MV-4-11 (cell line): ENCODE data around the gene PTGER1.
"Not testable (repeated sequence)": the region's sequence is repeated elsewhere in the genome, so short reads cannot be mapped to it uniquely, and the experiment has no call there.

ENCODE experiments used
- DNase-seq: peaks from one replicate; lab custom pipeline; 2025; lab: John Stamatoyannopoulos, UW

Gene PTGER1

DNA sequence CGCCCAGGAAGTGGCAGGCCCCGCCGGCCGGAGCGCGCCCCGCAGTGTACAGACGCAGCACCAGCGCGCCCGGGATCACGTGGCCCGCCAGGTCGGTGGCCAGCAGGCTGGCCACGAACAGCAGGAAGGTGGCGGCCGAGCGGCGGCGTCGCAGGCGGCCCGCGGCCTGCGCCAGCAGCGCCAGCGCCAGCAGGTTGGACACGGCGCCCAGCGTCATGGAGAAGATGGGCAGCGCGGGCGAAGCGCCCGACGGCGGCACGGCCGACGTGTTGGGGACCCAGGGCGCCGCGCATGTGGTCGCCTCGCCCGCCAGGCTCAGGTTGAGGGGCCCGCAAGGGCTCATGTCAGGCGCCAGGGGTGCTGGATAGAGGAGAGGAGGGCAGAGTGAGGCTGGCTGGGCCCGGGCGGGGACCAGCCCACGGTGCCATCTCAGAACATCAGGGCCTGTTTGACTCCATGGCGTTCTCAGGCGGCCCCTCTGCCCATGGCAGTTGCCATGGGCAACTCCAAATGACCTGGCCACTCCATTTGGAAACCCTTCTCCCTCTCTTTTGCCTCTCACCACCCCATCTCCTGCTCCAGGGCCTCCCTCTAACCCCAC, 1.1 kb downstream of the PTGER1 start:
- no peak for DNase-seq

DNA sequence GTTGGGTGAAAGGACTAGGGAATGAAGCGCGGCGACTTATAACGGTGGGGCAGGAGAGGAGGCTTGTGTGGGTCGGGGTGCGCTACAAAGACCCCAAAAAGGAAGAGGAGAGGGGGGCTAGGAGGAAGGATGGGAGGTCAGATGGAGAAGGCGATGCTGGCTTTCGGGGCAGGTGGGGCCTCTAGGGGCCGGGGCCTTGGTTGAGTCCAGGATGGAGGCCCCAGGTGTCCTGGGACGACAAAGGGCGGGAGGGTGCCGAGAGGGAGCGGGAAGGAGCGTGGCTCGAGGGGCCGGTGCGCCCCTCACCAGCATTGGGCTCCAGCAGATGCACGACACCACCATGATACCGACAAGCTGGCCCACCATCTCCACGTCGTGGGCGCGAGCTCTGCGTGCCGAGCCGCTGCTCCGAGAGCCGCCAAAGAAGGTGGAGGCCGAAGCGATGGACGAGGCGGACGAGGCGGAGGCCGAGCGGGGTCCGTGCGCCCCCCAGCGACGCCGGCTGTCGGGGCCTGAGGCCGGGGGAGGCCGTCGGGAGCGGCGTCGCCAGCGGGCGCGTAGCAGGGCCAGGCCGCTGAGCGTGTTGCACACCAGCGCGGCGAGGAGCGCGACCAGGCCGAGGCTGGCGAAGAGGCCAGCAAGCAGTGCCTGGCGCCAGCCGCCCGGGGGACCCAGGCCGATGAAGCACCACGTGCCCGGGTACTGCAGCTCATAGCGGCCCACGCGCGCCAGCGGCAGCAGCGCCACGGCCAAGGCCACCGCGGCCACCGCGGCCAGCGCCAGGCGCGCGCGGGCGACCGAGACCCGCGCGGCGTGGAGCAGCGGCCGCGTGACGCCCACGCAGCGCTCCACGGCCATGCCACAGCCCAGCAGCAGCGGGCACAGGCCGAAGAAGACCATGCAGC, 1.8 kb downstream of the PTGER1 start:
- no peak for DNase-seq

DNA sequence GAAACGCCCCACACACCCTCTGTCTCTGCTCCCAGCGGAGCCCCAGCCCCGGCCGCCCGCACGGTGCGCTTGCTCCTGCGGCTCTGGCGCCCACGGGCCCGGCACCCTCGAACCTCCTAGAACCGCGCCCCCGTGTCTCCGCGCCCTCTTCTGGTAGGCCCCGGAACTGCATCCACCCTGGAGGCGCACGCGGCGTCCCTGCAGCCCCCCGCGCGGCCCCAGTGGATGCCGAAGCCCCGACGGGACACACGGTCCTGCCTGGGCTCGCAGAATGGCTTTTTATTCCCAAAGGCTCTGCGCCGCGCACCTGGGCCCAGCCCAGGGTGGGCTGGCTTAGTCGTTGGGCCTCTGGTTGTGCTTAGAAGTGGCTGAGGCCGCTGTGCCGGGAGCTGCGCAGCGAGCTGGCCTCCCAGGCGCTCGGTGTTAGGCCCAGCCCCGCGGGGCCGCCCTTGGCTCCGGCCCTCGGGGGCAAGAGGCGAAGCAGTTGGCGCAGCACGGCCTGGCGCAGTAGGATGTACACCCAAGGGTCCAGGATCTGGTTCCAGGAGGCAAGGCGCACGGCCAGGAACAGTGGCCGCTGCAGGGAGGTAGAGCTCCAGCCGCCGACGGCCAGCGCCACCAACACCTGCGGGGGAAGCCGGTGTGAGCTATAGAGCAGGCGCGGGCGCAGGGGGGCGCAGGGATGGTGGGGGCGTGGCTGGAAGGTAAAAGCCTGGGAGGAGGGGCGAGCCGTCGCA, 2.8 kb downstream of the PTGER1 start:
- DNase-seq, result peak; percentile 44

DNA sequence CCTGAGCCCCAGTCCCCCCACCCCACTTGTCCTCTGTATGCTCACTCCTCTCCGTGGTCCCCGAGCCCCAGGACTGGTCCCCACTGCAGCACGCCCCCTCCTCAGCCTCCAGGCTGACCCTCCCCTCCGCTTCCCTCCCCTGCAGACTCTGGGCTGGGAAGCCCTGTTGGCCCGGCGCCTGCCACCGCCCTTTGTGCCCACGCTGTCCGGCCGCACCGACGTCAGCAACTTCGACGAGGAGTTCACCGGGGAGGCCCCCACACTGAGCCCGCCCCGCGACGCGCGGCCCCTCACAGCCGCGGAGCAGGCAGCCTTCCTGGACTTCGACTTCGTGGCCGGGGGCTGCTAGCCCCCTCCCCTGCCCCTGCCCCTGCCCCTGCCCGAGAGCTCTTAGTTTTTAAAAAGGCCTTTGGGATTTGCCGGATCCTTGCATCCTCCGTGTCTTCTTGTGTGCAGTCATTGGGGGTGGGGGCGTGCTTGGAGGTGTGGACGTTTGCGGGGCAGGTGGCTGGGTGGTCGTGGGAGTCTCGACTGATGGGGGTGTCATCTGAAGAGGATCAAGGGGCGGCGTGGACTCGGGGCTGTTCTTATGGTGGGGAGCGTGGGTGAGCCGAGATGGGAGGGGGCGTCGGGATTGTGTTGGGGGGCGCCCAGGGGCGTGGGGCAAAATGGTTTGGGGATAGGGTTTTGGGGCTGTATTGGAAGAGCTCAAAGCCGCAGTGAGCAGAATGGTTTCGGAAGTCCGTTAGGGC, 3.5 kb downstream of the PTGER1 start:
- DNase-seq, result no peak

DNA sequence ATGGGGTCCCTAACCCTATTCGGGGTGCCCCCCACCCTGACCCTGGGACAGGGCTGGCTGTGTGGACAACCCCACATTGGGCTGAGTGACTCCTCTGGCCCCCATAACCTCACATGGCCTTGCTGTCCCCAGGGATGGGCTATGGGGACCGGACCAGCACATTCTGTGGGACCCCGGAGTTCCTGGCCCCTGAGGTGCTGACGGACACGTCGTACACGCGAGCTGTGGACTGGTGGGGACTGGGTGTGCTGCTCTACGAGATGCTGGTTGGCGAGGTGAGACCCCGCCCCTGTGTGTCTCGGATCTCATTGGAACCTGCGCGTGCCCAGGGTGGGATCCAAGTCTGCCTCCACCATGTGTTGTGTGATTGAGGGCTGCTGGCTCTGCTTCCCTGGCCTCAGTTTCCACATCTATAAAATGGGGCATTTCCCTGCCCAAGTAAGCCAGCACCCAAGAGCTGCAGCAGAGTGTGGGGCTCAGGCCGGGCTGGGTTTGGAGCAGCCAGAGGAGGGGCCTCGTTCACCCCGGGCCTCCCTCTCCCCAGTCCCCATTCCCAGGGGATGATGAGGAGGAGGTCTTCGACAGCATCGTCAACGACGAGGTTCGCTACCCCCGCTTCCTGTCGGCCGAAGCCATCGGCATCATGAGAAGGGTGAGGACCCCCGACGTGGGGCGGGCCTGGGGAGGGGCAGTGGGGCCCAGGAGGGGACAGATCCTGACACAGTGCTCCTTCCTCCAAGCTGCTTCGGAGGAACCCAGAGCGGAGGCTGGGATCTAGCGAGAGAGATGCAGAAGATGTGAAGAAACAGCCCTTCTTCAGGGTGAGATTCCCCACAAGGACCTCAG, 4.9 kb downstream of the PTGER1 start:
- no peak for DNase-seq

DNA sequence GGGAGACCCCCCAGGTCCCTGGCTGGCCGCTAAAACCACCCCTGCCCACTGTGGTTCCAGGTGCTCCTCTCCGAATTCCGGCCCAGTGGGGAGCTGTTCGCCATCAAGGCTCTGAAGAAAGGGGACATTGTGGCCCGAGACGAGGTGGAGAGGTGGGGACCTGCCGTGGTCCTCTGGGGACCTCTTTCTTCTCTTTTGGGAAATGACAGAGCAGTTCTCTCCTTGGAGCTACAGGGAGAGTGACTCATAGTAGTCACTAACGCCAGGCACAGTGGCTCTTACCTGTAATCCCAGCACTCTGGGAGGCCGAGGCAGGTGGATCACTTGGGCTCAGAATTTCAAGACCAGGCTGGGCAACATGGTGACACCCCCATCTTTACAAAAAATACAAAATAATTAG, 7.3 kb downstream of the PTGER1 start:
- DNase-seq, result no peak

DNA sequence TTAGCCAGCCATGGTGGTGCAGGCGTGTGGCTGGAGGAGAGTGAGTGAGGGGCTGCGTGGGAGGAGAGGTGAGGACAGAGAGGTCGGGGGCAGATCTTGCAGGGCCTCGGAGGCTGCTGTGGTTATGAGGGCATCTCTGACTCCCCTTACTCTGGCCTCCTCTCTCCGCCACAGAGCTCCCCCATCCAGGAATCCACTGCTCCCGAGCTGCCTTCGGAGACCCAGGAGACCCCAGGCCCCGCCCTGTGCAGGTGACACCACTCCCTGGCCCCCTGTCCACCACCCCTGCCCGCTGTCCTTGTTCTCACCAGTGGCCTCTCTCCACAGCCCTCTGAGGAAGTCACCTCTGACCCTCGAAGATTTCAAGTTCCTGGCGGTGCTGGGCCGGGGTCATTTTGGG, 7.8 kb downstream of the PTGER1 start:
- DNase-seq, result no peak

DNA sequence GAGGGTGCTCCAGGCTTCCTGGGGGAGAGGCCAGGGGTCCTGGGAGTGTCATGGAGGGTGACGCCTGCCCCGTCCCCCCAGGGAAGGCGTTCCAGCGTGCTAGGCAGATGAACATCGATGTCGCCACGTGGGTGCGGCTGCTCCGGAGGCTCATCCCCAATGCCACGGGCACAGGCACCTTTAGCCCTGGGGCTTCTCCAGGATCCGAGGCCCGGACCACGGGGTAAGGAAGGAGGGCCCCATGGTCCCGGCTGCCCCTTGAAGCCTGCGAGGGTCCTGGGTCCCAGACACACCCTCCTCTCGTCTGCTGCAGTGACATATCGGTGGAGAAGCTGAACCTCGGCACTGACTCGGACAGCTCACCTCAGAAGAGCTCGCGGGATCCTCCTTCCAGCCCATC, 11.4 kb downstream of the PTGER1 start:
- DNase-seq, result no peak

DNA sequence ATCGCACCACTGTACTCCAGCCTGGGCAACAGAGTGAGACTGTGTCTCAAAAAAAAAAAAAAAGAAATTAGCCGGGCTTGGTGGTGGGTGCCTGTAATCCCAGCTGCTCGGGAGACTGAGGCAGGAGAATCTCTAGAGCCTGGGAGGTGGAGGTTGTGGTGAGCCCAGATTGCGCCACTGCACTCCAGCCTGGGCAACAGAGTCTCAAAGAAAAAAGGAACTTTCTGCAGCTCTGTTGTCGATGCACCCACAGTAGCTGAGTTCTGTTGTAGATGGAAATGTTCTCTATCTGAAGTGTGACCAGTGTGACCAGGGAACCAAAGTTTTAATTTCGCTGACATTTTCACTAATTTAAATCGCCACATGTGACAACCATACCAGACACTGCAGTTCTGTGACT, 12.8 kb downstream of the PTGER1 start:
- DNase-seq, result peak; percentile 65

DNA sequence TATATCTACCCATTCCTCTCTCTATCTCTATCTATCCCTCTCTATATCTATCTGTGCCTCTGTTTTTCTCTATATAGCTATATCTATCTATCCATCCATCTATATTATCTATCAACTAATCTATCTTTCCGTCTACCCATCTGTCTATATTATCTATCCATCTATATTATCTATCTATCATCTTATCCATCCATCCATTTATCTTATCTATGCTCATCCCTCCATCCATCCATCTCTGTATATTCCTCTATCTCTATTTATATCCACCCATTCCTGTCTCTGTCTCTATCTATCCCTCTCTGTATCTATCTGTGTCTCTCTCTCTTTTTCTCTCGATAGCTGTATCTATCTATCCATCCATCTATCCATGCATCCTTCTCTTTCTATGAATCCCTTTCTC, 14.2 kb downstream of the PTGER1 start:
- DNase-seq, result no peak

DNA sequence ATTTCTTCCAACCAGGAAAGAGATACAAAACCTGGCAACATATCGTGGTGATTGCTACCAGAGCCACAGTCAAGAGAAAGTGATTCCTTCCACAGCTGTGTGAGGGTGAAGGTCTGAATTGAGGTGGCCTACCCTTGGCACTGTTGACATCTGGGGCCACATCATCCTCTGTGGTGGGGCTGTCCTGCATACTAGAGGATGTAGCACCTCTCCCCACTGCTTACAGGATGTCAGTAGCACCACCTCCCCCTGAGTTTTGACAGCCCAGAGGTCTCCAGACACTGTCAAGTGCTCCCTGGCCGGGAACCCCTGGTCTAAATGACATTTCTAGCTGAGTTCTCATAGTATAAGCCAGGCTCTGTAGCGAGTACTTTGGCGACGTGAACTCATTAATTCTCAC, 15.5 kb downstream of the PTGER1 start:
- DNase-seq, result no peak

DNA sequence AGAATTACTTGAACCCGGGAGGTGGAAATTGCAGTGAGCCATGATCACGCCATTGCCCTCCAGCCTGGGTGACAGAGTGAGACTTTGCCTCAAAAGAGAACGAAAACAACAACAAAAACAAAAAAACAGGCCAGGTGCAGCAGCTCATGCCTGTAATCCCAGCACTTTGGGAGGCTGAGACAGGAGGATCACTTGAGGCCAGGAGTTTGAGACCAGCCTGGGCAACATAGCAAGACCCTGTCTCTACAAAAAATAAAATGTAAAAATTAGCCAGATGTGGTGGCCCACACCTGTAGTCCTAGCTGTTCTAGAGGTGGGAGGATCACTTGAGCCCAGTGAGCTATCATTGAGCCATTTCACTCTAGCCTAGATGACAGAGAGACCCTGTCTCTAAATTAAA, 22.9 kb downstream of the PTGER1 start:
- DNase-seq, result not testable (repeated sequence)

DNA sequence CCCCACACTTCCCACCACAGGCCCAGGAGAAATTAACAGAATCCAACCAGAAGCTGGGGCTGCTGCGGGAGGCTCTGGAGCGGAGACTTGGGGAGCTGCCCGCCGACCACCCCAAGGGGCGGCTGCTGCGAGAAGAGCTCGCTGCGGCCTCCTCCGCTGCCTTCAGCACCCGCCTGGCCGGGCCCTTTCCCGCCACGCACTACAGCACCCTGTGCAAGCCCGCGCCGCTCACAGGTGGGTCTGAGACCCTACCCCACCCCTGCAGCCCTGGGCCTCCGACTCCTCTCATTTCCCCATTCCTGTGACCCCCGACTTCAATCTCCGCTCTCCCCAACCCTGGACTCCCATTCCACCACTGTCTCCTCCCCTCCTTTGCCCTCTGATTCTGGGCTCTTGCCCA, 24.3 kb downstream of the PTGER1 start:
- no peak for DNase-seq

DNA sequence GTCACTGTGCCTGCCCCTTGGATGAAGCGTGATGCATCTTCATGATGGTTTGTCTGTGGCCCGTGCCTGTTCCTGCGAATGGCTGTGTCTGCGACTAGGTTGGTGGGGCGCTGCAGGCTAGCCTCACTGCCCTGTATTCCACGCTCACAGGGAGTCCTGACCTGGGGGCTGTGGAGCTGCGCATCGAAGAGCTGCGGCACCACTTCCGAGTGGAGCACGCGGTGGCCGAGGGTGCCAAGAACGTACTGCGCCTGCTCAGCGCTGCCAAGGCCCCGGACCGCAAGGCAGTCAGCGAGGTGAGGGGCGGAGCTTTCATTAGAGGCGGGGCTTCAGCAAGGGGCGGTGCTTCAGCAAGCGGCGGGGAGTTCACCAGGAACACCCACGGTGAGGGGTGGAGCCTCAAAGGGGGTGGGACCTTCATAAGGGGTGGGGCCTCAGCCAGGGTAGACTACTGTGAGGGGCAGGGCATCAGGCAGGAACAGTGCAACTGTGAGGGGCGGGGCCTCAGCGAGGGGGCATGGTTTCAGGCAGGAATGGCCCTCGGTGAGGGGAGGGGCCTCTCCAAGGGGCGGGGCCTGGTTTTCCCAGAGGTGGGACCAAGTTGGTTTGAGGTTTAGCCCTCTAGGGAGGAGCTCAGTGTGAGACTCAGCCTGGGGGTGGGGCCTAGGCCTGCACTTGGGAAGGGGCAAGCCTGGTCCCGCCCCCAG, 24.8 kb downstream of the PTGER1 start:
- DNase-seq, result peak; percentile 73

DNA sequence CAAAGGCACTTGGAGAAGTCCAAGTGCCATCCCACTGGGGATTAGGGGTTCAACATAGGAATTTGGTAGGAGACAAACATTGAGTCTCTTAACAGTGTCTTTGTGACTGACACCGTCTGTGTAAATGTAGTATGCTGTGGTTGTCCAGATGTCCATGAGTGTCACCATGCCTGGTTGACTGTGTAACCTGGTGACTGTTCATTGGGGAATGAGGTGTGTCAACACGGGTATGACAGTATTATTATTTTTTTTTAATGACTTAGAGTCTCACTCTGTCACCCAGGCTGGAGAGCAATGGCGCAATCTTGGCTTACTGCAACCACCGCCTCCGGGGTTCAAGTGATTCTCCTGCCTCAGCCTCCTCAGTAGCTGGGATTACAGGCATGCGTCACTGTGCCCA, 25.8 kb downstream of the PTGER1 start:
- DNase-seq, result peak; percentile 26

DNA sequence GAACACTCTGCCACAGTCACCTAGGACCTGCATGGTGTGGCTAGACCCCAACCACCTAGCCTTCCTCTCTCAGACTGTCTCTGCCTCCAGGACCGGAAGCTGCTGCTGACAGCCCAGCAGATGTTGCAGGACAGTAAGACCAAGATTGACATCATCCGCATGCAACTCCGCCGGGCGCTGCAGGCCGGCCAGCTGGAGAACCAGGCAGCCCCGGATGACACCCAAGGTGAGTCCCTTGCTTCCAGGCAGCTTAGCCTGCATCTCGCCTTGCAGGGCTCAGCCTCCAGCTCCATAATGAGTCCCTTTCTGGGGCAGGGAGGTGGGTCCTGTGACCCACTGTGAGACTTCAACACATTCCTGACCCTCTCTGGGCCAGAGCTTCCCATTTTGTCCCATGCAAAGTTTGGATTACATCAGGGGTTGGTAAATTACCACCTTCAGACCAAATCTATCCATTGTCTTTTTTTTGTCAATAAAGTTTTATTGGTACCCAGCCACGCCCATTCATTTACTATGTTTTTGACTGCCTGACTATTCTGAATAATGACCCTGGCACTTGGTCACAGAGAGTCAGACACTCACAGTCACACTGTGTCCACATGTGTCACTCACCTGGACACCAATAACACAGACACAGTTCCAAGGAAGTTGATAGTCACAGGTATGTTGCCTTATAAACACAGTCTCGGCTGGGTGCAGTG, 28.7 kb downstream of the PTGER1 start:
- no peak for DNase-seq

DNA sequence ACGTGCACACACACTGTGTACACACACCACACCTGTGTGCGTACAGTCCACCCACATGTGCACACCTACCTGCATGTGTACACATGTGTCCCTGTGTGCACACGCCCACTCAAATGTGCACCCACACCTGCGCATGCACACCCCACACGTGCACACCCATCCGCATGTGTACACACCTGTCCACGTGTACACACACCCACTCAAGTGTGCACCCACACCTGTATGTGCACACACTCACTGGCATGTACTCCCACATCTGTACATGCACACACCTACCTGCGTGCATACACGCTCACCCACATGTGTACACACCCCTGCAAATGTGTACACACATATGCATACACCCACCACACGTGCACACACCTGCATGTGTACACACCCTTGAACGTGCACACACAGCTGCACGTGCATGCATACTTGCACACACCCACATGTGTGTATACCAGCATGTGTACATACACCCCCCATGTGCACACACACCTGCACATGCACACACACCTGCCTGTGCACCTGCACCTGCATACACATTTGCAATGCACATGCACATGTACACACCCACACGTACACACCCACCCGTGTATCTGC, 31.4 kb downstream of the PTGER1 start:
- DNase-seq, result no peak

DNA sequence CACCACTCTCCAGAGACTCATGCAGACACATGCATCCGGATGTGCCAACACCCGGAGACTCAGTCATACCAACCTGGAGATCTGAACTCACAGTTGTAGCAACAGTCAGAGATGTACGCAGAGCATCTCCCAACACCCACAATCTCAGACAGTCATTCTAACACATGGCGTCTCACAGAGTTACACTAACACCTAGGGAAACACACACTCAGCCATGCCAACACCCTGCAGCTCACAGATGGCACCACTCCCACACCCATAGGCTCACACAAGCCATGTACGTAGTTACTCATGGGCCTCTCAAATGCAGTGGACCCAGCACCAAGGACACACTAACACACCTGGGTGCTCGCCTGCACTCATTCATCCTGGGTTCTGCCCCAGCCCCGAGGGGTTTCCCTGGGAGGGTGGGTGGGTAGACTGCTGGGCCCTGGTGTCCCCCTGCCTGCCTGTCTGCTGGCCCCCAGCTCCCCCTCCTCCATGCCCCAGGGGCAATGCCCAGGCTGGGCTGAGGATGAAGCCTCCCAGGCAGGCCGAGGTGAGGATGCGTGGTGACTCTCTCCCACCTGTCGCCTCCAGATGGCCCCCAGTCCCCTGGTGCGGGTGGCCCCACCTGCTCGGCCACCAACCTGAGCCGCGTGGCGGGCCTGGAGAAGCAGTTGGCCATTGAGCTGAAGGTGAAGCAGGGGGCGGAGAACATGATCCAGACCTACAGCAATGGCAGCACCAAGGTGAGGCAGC, 32.1 kb downstream of the PTGER1 start:
- no peak for DNase-seq
